GM12878 (cell line): Measurements from ENCODE around the gene ERCC3. TPM values are rescaled to one million over a fixed set of nuclear protein-coding genes. Genes with fewer than 3 reads are reported as not detected.
A peak's percentile ranks its signal among the peaks of the same experiment; 100 is the strongest.

ENCODE experiments used
- ATAC-seq: fragments of 200-7000 bp; cut with Tn5 transposase; 3 replicates; pipeline ENCODE4 v1.9.1; 2020; ENCODE audit warnings: mild to moderate bottlenecking, moderate library complexity
- BruUV-seq: library from RNA; stranded (reverse); fragments of 400-500 nt; replicated peaks from 2 replicates; lab custom pipeline; 2021; lab: Mats Ljungman, UMichigan
- CTCF ChIA-PET: fragments of 300-600 bp; sonication (Branson Sonifier 250); formaldehyde crosslinking; extraction: SDS; loops from one replicate; lab custom pipeline; 2021; ENCODE audit warnings: inconsistent platforms; lab: Yijun Ruan, JAX
- POLR2A ChIA-PET: fragments of 350-600 bp; formaldehyde crosslinking; extraction: SDS; loops from one replicate; lab custom pipeline; 2021; ENCODE audit warnings: inconsistent platforms; lab: Charles Lee
- RAD21 ChIA-PET: fragments of 300-600 bp; sonication (Branson Sonifier 250); formaldehyde crosslinking; loops from one replicate; lab custom pipeline; 2023; ENCODE audit warnings: antibody characterized with exemption; ENCODE audit not compliant: unreplicated experiment; lab: Charles Lee
- SMC1A ChIA-PET: fragments of 300-600 bp; sonication (Branson Sonifier 250); formaldehyde crosslinking; loops from one replicate; lab custom pipeline; 2023; ENCODE audit not compliant: unreplicated experiment, uncharacterized antibody; lab: Charles Lee
- DNase-seq: peaks from one replicate; pipeline ENCODE4 v3.0.0-alpha.2; 2011; ENCODE audit warnings: low read depth, low spot score
- FAIRE-seq: peaks from 3 replicates; lab custom pipeline; 2011; peaks lifted over from hg19 to GRCh38; lab: Jason Lieb, UNC
- H2AFZ ChIP-seq: 2 replicates; pipeline ENCODE4 v1.6.0; 2011; ENCODE audit warnings: low read depth, low read length, control low read depth; ENCODE audit not compliant: control insufficient read depth
- H3K27ac ChIP-seq: 2 replicates; pipeline ENCODE4 v1.5.1; 2011; ENCODE audit warnings: control low read depth; ENCODE audit not compliant: control insufficient read depth, insufficient read depth
- H3K27me3 ChIP-seq, 2 experiments: replicated peaks in 1 of 2; 2 replicates each; pipeline versions ENCODE4 v1.6.0 to v1.6.1; 2011; ENCODE audit warnings: low read length in 1 of 2; ENCODE audit not compliant: control insufficient read depth in 2 of 2, insufficient read depth in 2 of 2
- H3K36me3 ChIP-seq, 2 experiments: 2 replicates each; pipeline ENCODE4 v1.5.1; 2011; ENCODE audit warnings: low read length in 1 of 2; ENCODE audit not compliant: control insufficient read depth in 2 of 2, insufficient read depth in 2 of 2
- H3K4me1 ChIP-seq: 2 replicates; pipeline ENCODE4 v1.6.1; 2011; ENCODE audit warnings: mild to moderate bottlenecking, low read length, moderate library complexity, mixed read lengths; ENCODE audit not compliant: control insufficient read depth, insufficient read depth
- H3K4me2 ChIP-seq: 2 replicates; pipeline ENCODE4 v1.6.0; 2011; ENCODE audit warnings: control low read depth; ENCODE audit not compliant: control insufficient read depth, insufficient read depth
- H3K4me3 ChIP-seq: fragments of 200-600 bp; sonication (generic); 2 replicates; pipeline ENCODE4 v1.5.1; 2016
- H3K79me2 ChIP-seq: 2 replicates; pipeline ENCODE4 v1.6.0; 2011; ENCODE audit warnings: low read length; ENCODE audit not compliant: control insufficient read depth, insufficient read depth
- H3K9ac ChIP-seq: 2 replicates; pipeline ENCODE4 v1.8.0; 2011; ENCODE audit warnings: low read length, control low read depth, mixed read lengths; ENCODE audit not compliant: control insufficient read depth, insufficient read depth
- H3K9me3 ChIP-seq: replicated peaks from 3 replicates; pipeline ENCODE4 v1.5.1; 2011; ENCODE audit warnings: mild to moderate bottlenecking, low read length; ENCODE audit not compliant: control insufficient read depth, insufficient read depth
- H4K20me1 ChIP-seq: 2 replicates; pipeline ENCODE4 v1.6.0; 2011; ENCODE audit not compliant: control insufficient read depth, insufficient read depth
- POLR2A ChIP-seq: IDR thresholded peaks from 2 replicates; pipeline ENCODE4 v1.6.1; 2011; ENCODE audit warnings: low read depth, mild to moderate bottlenecking, low read length
- WGBS: methylation state at CpG from one replicate; pipeline ENCODE4 v1.1.6; 2016; ENCODE audit warnings: low lambda C conversion rate; ENCODE audit not compliant: insufficient replicate concordance, insufficient coverage; ENCODE audit errors: missing lambda C conversion rate; 5-methylcytosine and 5-hydroxymethylcytosine counted together
- in situ Hi-C: fragments of 300-500 bp; cut with MboI; formaldehyde crosslinking; loops from 9 replicates; pipeline ENCODE4 v1.14.3; 2018; ENCODE audit warnings: mixed read lengths
- intact Hi-C: fragments of 100-400 bp; cut with micrococcal nuclease; formaldehyde crosslinking; loops from one replicate; pipeline ENCODE4 v1.14.2; 2022; ENCODE audit not compliant: unreplicated experiment
- polyA plus RNA-seq, 11 experiments: library from polyadenylated mRNA; depleted of rRNA in 4 of 11; unstranded in 6 of 11; stranded (reverse) in 5 of 11; fragments of >200 nt; fragmentation: Nextera tagmentation in 4 of 11; fragmentation: Illumina TruSeq in 1 of 11; extraction: Ambion mirVana in 4 of 11; extraction: Trizol in 1 of 11; gene quantifications; 1 replicate in 1 of 11; 2 replicates in 10 of 11; pipeline versions ENCODE4 v1.2.1 to v1.2.3, GENCODE V29; 2011 to 2016; ENCODE audit warnings: inconsistent platforms in 2 of 11, missing spikeins in 2 of 11, low read depth in 1 of 11
- total RNA-seq, 4 experiments: library from RNA; depleted of rRNA in 3 of 4; stranded (reverse); fragments of >200 nt in 3 of 4; fragmentation: Illumina TruSeq in 1 of 4; extraction: Trizol in 1 of 4; gene quantifications; 2 replicates each; pipeline versions ENCODE4 v1.2.1 to v1.2.3, GENCODE V29; 2013 to 2021
- TF ChIP-seq, protein P1 (sequence below): fragments of 450-650 bp; IDR thresholded peaks from 2 replicates; pipeline ENCODE4 v1.6.1; 2017; ENCODE audit warnings: mild to moderate bottlenecking, low read depth, inconsistent platforms; ENCODE audit not compliant: poor library complexity, severe bottlenecking
- TF ChIP-seq, protein P2 (sequence below): fragments of 450-650 bp; IDR thresholded peaks from 2 replicates; pipeline ENCODE4 v1.6.1; 2016; ENCODE audit warnings: mild to moderate bottlenecking
- TF ChIP-seq, protein P3 (sequence below): fragments of 450-650 bp; IDR thresholded peaks from 2 replicates; pipeline ENCODE4 v1.6.1; 2016; ENCODE audit warnings: mild to moderate bottlenecking

Gene ERCC3
- total and polyA plus RNA-seq, 10 of the 15 experiments (the other 5 are each of a cell fraction or from before 2014, with no cell fraction given): 17.1 to 64.8 (median 42.8) TPM

DNA sequence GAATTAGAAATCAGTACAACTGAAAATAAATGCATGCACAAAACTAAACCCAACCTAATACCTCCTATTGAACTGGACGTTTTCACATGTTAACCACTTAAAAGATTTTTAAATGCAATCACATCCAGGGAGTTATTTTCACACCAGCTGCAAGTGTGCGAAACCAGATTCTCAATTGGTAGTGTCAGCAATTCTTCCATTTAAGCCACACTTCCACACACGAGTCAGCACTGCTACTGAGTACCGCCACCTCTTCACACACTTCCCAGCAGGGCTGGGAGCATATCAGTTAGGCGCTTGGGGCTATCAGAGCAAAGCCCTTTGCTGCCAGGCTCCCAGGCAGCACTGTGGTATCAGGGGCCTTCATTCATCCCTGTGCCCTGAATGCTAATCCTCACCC lies 14.2 kb downstream of the ERCC3 start:
- no TSS peak for BruUV-seq
- CTCF ChIA-PET: interaction anchor here (0.7 to 1.4 kb wide), 3 partner anchors 13 to 20 kb away, joined by 3 to 4 read pairs (median 3); partner anchors contain the start of gene ERCC3
- intact Hi-C loops: no loop called here
- H3K9me3 ChIP-seq: peaks cover 4% of the 10 kb centered on the region; the same call in 2 of the 3 replicates
- H3K4me2 ChIP-seq: no peak overlapping the region
- RAD21 ChIA-PET: interaction anchor here (1.3 kb wide), 1 partner anchor 14 kb away, joined by 3 read pairs; the partner anchor contains the start of gene ERCC3
- H2AFZ ChIP-seq: no peak overlapping the region
- peaks cover 22 to 46% of the 10 kb centered on the region in 2 experiments for H3K36me3 ChIP-seq
- H3K27me3 ChIP-seq: no peaks in the 10 kb centered on the region
- TF ChIP-seq, protein P1, sequence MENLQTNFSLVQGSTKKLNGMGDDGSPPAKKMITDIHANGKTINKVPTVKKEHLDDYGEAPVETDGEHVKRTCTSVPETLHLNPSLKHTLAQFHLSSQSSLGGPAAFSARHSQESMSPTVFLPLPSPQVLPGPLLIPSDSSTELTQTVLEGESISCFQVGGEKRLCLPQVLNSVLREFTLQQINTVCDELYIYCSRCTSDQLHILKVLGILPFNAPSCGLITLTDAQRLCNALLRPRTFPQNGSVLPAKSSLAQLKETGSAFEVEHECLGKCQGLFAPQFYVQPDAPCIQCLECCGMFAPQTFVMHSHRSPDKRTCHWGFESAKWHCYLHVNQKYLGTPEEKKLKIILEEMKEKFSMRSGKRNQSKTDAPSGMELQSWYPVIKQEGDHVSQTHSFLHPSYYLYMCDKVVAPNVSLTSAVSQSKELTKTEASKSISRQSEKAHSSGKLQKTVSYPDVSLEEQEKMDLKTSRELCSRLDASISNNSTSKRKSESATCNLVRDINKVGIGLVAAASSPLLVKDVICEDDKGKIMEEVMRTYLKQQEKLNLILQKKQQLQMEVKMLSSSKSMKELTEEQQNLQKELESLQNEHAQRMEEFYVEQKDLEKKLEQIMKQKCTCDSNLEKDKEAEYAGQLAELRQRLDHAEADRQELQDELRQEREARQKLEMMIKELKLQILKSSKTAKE: no peak
- TF ChIP-seq POLR2A: 0 out of 2 replicates have a peak, but pooled peaks have one; percentile 29
- TF ChIP-seq, protein P2, sequence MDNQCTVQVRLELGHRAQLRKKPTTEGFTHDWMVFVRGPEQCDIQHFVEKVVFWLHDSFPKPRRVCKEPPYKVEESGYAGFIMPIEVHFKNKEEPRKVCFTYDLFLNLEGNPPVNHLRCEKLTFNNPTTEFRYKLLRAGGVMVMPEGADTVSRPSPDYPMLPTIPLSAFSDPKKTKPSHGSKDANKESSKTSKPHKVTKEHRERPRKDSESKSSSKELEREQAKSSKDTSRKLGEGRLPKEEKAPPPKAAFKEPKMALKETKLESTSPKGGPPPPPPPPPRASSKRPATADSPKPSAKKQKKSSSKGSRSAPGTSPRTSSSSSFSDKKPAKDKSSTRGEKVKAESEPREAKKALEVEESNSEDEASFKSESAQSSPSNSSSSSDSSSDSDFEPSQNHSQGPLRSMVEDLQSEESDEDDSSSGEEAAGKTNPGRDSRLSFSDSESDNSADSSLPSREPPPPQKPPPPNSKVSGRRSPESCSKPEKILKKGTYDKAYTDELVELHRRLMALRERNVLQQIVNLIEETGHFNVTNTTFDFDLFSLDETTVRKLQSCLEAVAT: no peak
- TF ChIP-seq, protein P3, sequence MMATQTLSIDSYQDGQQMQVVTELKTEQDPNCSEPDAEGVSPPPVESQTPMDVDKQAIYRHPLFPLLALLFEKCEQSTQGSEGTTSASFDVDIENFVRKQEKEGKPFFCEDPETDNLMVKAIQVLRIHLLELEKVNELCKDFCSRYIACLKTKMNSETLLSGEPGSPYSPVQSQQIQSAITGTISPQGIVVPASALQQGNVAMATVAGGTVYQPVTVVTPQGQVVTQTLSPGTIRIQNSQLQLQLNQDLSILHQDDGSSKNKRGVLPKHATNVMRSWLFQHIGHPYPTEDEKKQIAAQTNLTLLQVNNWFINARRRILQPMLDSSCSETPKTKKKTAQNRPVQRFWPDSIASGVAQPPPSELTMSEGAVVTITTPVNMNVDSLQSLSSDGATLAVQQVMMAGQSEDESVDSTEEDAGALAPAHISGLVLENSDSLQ: no peak
- TF ChIP-seq, all 136 proteins: peak for 1
- Histone ChIP-seq H3K27ac (no peak overlapping the region), H3K9ac (no peak overlapping the region), H4K20me1 (no peaks in the 10 kb centered on the region; the same call in 1 of the 2 replicates), H3K79me2 (peaks cover 5% of the 10 kb centered on the region), H3K4me1 (peaks cover 6% of the 10 kb centered on the region; the same call in 1 of the 2 replicates), H3K4me3 (no peak overlapping the region)
- DNase-seq (no peak), FAIRE-seq (no peak), ATAC-seq (no peak)
- in situ Hi-C loops: no loop called here
- ChIA-PET SMC1A (interaction anchor here (1.0 to 1.3 kb wide), 2 partner anchors 14 to 199 kb away, joined by 3 to 6 read pairs; partner anchors contain the start of gene ERCC3), POLR2A (no interaction called here)
- 100% methylated on average over 5 of the region's 5 CpGs for WGBS
